Measurements from ENCODE around the gene SEC14L3. TPM values are rescaled to one million over a fixed set of nuclear protein-coding genes. Genes with fewer than 3 reads are reported as not detected.

Gene SEC14L3
- total and polyA plus RNA-seq, 2 donors (not counting 1 experiment from before 2014, with no cell fraction given): not detected

DNA sequence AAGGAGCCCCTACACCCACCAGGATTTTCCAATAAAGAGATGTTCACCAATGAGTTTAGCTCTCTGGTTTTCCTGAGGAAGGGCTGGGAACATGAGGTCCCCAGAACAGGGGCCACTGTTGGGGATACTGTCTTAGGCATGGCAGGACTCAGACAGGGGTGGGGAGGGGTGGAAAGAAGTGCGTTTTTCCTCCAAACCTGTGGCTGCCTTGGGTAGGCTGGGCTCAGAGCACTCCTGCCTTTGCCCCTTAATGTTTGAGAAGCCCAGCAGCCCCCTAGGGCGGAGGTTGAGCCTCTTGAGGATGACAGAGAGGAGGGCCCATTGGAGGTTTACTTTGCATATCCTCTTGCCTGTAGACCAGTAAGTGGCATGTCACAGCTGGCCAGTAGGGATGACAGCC, 35.6 kb downstream of the SEC14L3 start:
- WGBS (ENCODE audit: insufficient coverage): 94% methylated on average over 2 of the region's 2 CpGs
- peak overlapping the region; percentile 47 for H3K4me2 ChIP-seq (replicated peaks; ENCODE audit: low read depth, low read length, poor library complexity, severe bottlenecking)
- intact Hi-C loops (cut with micrococcal nuclease): loop anchor here (1.0 kb wide), 1 partner anchor 10 kb away; no protein-coding TSS in a partner anchor
- H3K36me3 ChIP-seq (replicated peaks in 1 of 2; ENCODE audit: control extremely low read depth in 1 of 2, control insufficient read depth in 1 of 2, extremely low read depth in 1 of 2, insufficient read depth in 2 of 2, low read length in 1 of 2): no peaks in the 10 kb centered on the region
- DNase-seq (no peak), ATAC-seq (ENCODE audit: low read depth) (no peak)
- ChIA-PET POLR2A (interaction anchor here (0.7 to 1.2 kb wide), 2 partner anchors 12 to 271 kb away, joined by 3 to 5 read pairs; no protein-coding TSS in a partner anchor), CTCF (interaction anchor here (2.1 to 2.7 kb wide), 2 partner anchors 10 to 12 kb away, joined by 8 to 10 read pairs; partner anchors contain the start of gene MTFP1)
- peak overlapping the region; percentile 8 for H3K9ac ChIP-seq (ENCODE audit: low read length)
- no peaks in the 10 kb centered on the region for H3K79me2 ChIP-seq (ENCODE audit: control insufficient read depth, insufficient read depth, low read length)
- peaks cover 21% of the 10 kb centered on the region for H3K27me3 Mint-ChIP-seq
- H3K4me3 ChIP-seq (ENCODE audit: control extremely low read depth in 1 of 5, extremely low read depth in 1 of 5, insufficient read depth in 1 of 5, low read depth in 2 of 5, low read length in 4 of 5): peak overlapping the region in 2 of 5 experiments; percentile 35 to 40
- H3K9me3 Mint-ChIP-seq (ENCODE audit: insufficient read depth): peaks cover 10% of the 10 kb centered on the region
- TF ChIP-seq, protein P1, sequence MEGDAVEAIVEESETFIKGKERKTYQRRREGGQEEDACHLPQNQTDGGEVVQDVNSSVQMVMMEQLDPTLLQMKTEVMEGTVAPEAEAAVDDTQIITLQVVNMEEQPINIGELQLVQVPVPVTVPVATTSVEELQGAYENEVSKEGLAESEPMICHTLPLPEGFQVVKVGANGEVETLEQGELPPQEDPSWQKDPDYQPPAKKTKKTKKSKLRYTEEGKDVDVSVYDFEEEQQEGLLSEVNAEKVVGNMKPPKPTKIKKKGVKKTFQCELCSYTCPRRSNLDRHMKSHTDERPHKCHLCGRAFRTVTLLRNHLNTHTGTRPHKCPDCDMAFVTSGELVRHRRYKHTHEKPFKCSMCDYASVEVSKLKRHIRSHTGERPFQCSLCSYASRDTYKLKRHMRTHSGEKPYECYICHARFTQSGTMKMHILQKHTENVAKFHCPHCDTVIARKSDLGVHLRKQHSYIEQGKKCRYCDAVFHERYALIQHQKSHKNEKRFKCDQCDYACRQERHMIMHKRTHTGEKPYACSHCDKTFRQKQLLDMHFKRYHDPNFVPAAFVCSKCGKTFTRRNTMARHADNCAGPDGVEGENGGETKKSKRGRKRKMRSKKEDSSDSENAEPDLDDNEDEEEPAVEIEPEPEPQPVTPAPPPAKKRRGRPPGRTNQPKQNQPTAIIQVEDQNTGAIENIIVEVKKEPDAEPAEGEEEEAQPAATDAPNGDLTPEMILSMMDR (IDR thresholded peaks at IDR 0.05): no peak
- TF ChIP-seq EZH2 (IDR thresholded peaks at IDR 0.05; ENCODE audit: borderline replicate concordance, insufficient read depth, low read depth, low read length, poor library complexity, severe bottlenecking): no peak
- peaks cover 0 to 28% (median 16%) of the 10 kb centered on the region in 3 donors for H3K9me3 ChIP-seq (ENCODE audit: control extremely low read depth in 1 of 3, control insufficient read depth in 2 of 3, insufficient read depth in 1 of 3, low read length in 2 of 3)
- peaks cover 0 to 15% (median 1%) of the 10 kb centered on the region in 4 experiments for H3K27me3 ChIP-seq (replicated peaks in 1 of 4; ENCODE audit: control extremely low read depth in 1 of 4, control insufficient read depth in 3 of 4, insufficient read depth in 4 of 4, low read length in 3 of 4)
- peak overlapping the region; percentile 91 for H3K27ac Mint-ChIP-seq
- peak overlapping the region; percentile 77 for H3K4me3 Mint-ChIP-seq
- H3K27ac ChIP-seq (ENCODE audit: low read length in 2 of 2): peak overlapping the region; percentile 68 to 77
- peaks cover 8 to 16% of the 10 kb centered on the region in 2 donors for H3K4me1 ChIP-seq (ENCODE audit: control insufficient read depth in 2 of 2, insufficient read depth in 2 of 2, low read length in 2 of 2)
- no peaks in the 10 kb centered on the region for H4K20me1 ChIP-seq (ENCODE audit: control insufficient read depth, insufficient read depth, low read length, poor library complexity, severe bottlenecking)
- H2AFZ ChIP-seq (ENCODE audit: insufficient read depth, low read depth, low read length, poor library complexity, severe bottlenecking): peak overlapping the region; percentile 71
- H3K4me1 Mint-ChIP-seq: peaks cover 18% of the 10 kb centered on the region

- no peaks in the 10 kb centered on the region for H3K36me3 ChIP-seq (replicated peaks in 1 of 2; ENCODE audit: control extremely low read depth in 1 of 2, control insufficient read depth in 1 of 2, extremely low read depth in 1 of 2, insufficient read depth in 2 of 2, low read length in 1 of 2)
- peak overlapping the region; percentile 47 for H3K4me2 ChIP-seq (replicated peaks; ENCODE audit: low read depth, low read length, poor library complexity, severe bottlenecking)
- H3K27ac Mint-ChIP-seq: peak overlapping the region; percentile 91
- peak overlapping the region; percentile 71 for H2AFZ ChIP-seq (ENCODE audit: insufficient read depth, low read depth, low read length, poor library complexity, severe bottlenecking)
- WGBS (ENCODE audit: insufficient coverage): 53% methylated on average over 5 of the region's 6 CpGs
- peak overlapping the region; percentile 77 for H3K4me3 Mint-ChIP-seq
- no peaks in the 10 kb centered on the region for H3K79me2 ChIP-seq (ENCODE audit: control insufficient read depth, insufficient read depth, low read length)
- H3K4me3 ChIP-seq (ENCODE audit: control extremely low read depth in 1 of 5, extremely low read depth in 1 of 5, insufficient read depth in 1 of 5, low read depth in 2 of 5, low read length in 4 of 5): peak overlapping the region in 3 of 5 experiments; percentile 2 to 40 (median 35)
- H3K27ac ChIP-seq (ENCODE audit: low read length in 2 of 2): peak overlapping the region; percentile 68 to 77
- H3K4me1 Mint-ChIP-seq: peaks cover 14% of the 10 kb centered on the region
- H3K27me3 Mint-ChIP-seq: peaks cover 17% of the 10 kb centered on the region
- ChIA-PET POLR2A (no interaction called here), CTCF (interaction anchor here (2.1 to 2.7 kb wide), 2 partner anchors 9 to 11 kb away, joined by 8 to 10 read pairs; partner anchors contain the start of gene MTFP1)
- H4K20me1 ChIP-seq (ENCODE audit: control insufficient read depth, insufficient read depth, low read length, poor library complexity, severe bottlenecking): no peaks in the 10 kb centered on the region
- H3K9me3 Mint-ChIP-seq (ENCODE audit: insufficient read depth): peaks cover 10% of the 10 kb centered on the region
- peaks cover 0 to 15% (median 1%) of the 10 kb centered on the region in 4 experiments for H3K27me3 ChIP-seq (replicated peaks in 1 of 4; ENCODE audit: control extremely low read depth in 1 of 4, control insufficient read depth in 3 of 4, insufficient read depth in 4 of 4, low read length in 3 of 4)
- DNase-seq: peak; percentile 77
- peaks cover 0 to 28% (median 16%) of the 10 kb centered on the region in 3 donors for H3K9me3 ChIP-seq (ENCODE audit: control extremely low read depth in 1 of 3, control insufficient read depth in 2 of 3, insufficient read depth in 1 of 3, low read length in 2 of 3)
- peak overlapping the region; percentile 8 for H3K9ac ChIP-seq (ENCODE audit: low read length)
- intact Hi-C loops (cut with micrococcal nuclease): loop anchor here (1.0 kb wide), 1 partner anchor 9 kb away; no protein-coding TSS in a partner anchor
- peaks cover 8 to 16% of the 10 kb centered on the region in 2 donors for H3K4me1 ChIP-seq (ENCODE audit: control insufficient read depth in 2 of 2, insufficient read depth in 2 of 2, low read length in 2 of 2)
- peak; percentile 72 for ATAC-seq (ENCODE audit: low read depth)
- TF ChIP-seq, protein P1 (IDR thresholded peaks at IDR 0.05): no peak
- TF ChIP-seq EZH2 (IDR thresholded peaks at IDR 0.05; ENCODE audit: borderline replicate concordance, insufficient read depth, low read depth, low read length, poor library complexity, severe bottlenecking): no peak
Observed at GRCh38 chr22:30435674-30436126, 36.1 kb downstream of the SEC14L3 start.
